HepG2 (cell line): Measurements from ENCODE around the gene CCSER2. TPM values are rescaled to one million over a fixed set of nuclear protein-coding genes. Genes with fewer than 3 reads are reported as not detected.

ENCODE experiments used
- CHD4 ChIP-seq: fragments of 200-600 bp; sonication (generic); IDR thresholded peaks from 2 replicates; pipeline ENCODE4 v1.7.0; 2017; ENCODE audit warnings: mild to moderate bottlenecking, low read length, borderline replicate concordance
- GATAD1 ChIP-seq: IDR thresholded peaks from 2 replicates; pipeline ENCODE4 v1.6.1; 2016; ENCODE audit warnings: missing genetic modification reagents, missing compliant biosample characterization
- GMEB2 ChIP-seq: IDR thresholded peaks from 2 replicates; pipeline ENCODE4 v1.6.1; 2016; ENCODE audit warnings: missing biosample characterization, missing genetic modification reagents, low read depth
- IRF2 ChIP-seq: IDR thresholded peaks from 2 replicates; pipeline ENCODE4 v1.6.1; 2018; ENCODE audit warnings: missing genetic modification reagents, missing compliant biosample characterization
- MEIS2 ChIP-seq: sonication (generic); formaldehyde crosslinking; IDR thresholded peaks from 2 replicates; pipeline ENCODE4 v1.9.0; 2021; ENCODE audit warnings: mild to moderate bottlenecking, missing genetic modification reagents
- PATZ1 ChIP-seq: sonication (generic); formaldehyde crosslinking; IDR thresholded peaks from 2 replicates; pipeline ENCODE4 v1.4.0; 2020; ENCODE audit warnings: missing genetic modification reagents
- POGZ ChIP-seq: sonication (generic); formaldehyde crosslinking; IDR thresholded peaks from 2 replicates; pipeline ENCODE4 v1.4.0; 2020; ENCODE audit warnings: mild to moderate bottlenecking, missing genetic modification reagents
- RARA ChIP-seq: IDR thresholded peaks from 2 replicates; pipeline ENCODE4 v1.6.1; 2016; ENCODE audit warnings: missing genetic modification reagents, missing compliant biosample characterization
- RNF2 ChIP-seq: fragments of 450-650 bp; conservative IDR thresholded peaks from 2 replicates; pipeline ENCODE4 v1.6.1; 2016; ENCODE audit warnings: low read depth
- SOX5 ChIP-seq: IDR thresholded peaks from 2 replicates; pipeline ENCODE4 v1.6.1; 2016; ENCODE audit warnings: borderline replicate concordance
- SPEN ChIP-seq: sonication (generic); formaldehyde crosslinking; IDR thresholded peaks from 2 replicates; pipeline ENCODE4 v1.5.1; 2020; ENCODE audit warnings: low read depth, mild to moderate bottlenecking, missing genetic modification reagents
- THYN1 ChIP-seq: sonication (generic); formaldehyde crosslinking; IDR thresholded peaks from 2 replicates; pipeline ENCODE4 v1.8.1; 2023; ENCODE audit warnings: low read depth, mild to moderate bottlenecking, moderate library complexity, missing genetic modification reagents, borderline replicate concordance
- YEATS2 ChIP-seq: sonication (generic); formaldehyde crosslinking; IDR thresholded peaks from 2 replicates; pipeline ENCODE4 v1.4.0; 2020; ENCODE audit warnings: missing genetic modification reagents, borderline replicate concordance
- ZBTB38 ChIP-seq: sonication (generic); formaldehyde crosslinking; IDR thresholded peaks from 2 replicates; pipeline ENCODE4 v1.5.1; 2020; ENCODE audit warnings: mild to moderate bottlenecking, missing genetic modification reagents
- ZFP36L2 ChIP-seq: sonication (generic); formaldehyde crosslinking; IDR thresholded peaks from 2 replicates; pipeline ENCODE4 v1.4.0; 2020; ENCODE audit warnings: missing genetic modification reagents
- ZNF124 ChIP-seq: sonication (generic); formaldehyde crosslinking; IDR thresholded peaks from 2 replicates; pipeline ENCODE4 v1.4.0; 2020; ENCODE audit warnings: missing genetic modification reagents
- ZNF282 ChIP-seq: fragments of 450-650 bp; IDR thresholded peaks from 2 replicates; pipeline ENCODE4 v1.6.1; 2018; ENCODE audit not compliant: partially characterized antibody
- ZNF501 ChIP-seq: sonication (generic); formaldehyde crosslinking; IDR thresholded peaks from 2 replicates; pipeline ENCODE4 v1.5.1; 2020; ENCODE audit warnings: mild to moderate bottlenecking, moderate library complexity, missing genetic modification reagents
- ZNF629 ChIP-seq: sonication (generic); formaldehyde crosslinking; conservative IDR thresholded peaks from 2 replicates; pipeline ENCODE4 v1.5.0; 2020; ENCODE audit warnings: missing genetic modification reagents
- ZNF678 ChIP-seq: sonication (generic); formaldehyde crosslinking; IDR thresholded peaks from 2 replicates; pipeline ENCODE4 v1.4.0; 2020; ENCODE audit warnings: mild to moderate bottlenecking, missing genetic modification reagents
- ZNF687 ChIP-seq: sonication (generic); formaldehyde crosslinking; IDR thresholded peaks from 2 replicates; pipeline ENCODE4 v1.5.1; 2020; ENCODE audit warnings: mild to moderate bottlenecking, missing genetic modification reagents, moderate library complexity
- ZNF7 ChIP-seq: IDR thresholded peaks from 2 replicates; pipeline ENCODE4 v1.6.1; 2016; ENCODE audit warnings: missing biosample characterization, missing genetic modification reagents
- ZNF784 ChIP-seq: sonication (generic); formaldehyde crosslinking; IDR thresholded peaks from 2 replicates; pipeline ENCODE4 v1.5.1; 2020; ENCODE audit warnings: missing genetic modification reagents, mild to moderate bottlenecking, borderline replicate concordance
- polyA plus RNA-seq, 8 experiments: library from polyadenylated mRNA; depleted of rRNA in 3 of 8; stranded (reverse) in 7 of 8; unstranded in 1 of 8; fragments of >200 nt; fragmentation: Illumina TruSeq in 4 of 8; extraction: Trizol in 4 of 8; gene quantifications; 2 replicates each; pipeline versions ENCODE4 v1.2.1 to v1.2.3, GENCODE V29; 2011 to 2016; ENCODE audit warnings: low read depth in 4 of 8, missing spikeins in 1 of 8, mixed read lengths in 1 of 8; ENCODE audit not compliant: insufficient read depth in 1 of 8
- total RNA-seq, 5 experiments: library from RNA; depleted of rRNA; stranded (reverse); fragments of >200 nt; fragmentation: Illumina TruSeq; extraction: Trizol; gene quantifications; 2 replicates each; pipeline ENCODE4 v1.2.3, GENCODE V29; 2016; ENCODE audit warnings: low read depth in 1 of 5

CCSER2 gene
- total and polyA plus RNA-seq, 2 of the 13 experiments (the other 11 are each of a cell fraction or from before 2014, with no cell fraction given) = 13.3 to 17.2 TPM

GRCh38 chr10:84540617-84541288 is 212.4 kb downstream of the CCSER2 start (continued):
- TF ChIP-seq SPEN (CRISPR knock-in tag) (peak; percentile 43; the same call in 1 of the 2 replicates), CHD4 (no peak), MEIS2 (CRISPR knock-in tag) (no peak), RNF2 (0 out of 2 replicates have a peak, but pooled peaks have one; percentile 18), ZNF784 (CRISPR knock-in tag) (no peak), ZNF124 (CRISPR knock-in tag) (peak; percentile 66; the same call in 1 of the 2 replicates), POGZ (peak; percentile 49; the same call in 1 of the 2 replicates), ZNF282 (no peak), ZBTB38 (no peak), IRF2 (CRISPR knock-in tag) (0 out of 2 replicates have a peak, but pooled peaks have one; percentile 14), ZNF687 (peak; percentile 77), SOX5 (CRISPR knock-in tag) (no peak), GATAD1 (CRISPR knock-in tag) (no peak), ZNF501 (0 out of 2 replicates have a peak, but pooled peaks have one; percentile 36), THYN1 (no peak), ZNF678 (CRISPR knock-in tag) (no peak), PATZ1 (CRISPR knock-in tag) (peak; percentile 20; the same call in 1 of the 2 replicates), ZNF629 (peak; percentile 95), RARA (CRISPR knock-in tag) (no peak), ZNF7 (CRISPR knock-in tag) (no peak), ZFP36L2 (CRISPR knock-in tag) (no peak), GMEB2 (CRISPR knock-in tag) (no peak), YEATS2 (no peak)
